KG1 (cell line): ENCODE measurements around the gene MLLT1.

Source experiments
- DNase-seq: peaks from one replicate; lab custom pipeline; 2025; lab: John Stamatoyannopoulos, UW

The MLLT1 gene

GRCh38 chr19:6259312-6259861 is 20.4 kb downstream of the MLLT1 start:
- no peak for DNase-seq

DNA sequence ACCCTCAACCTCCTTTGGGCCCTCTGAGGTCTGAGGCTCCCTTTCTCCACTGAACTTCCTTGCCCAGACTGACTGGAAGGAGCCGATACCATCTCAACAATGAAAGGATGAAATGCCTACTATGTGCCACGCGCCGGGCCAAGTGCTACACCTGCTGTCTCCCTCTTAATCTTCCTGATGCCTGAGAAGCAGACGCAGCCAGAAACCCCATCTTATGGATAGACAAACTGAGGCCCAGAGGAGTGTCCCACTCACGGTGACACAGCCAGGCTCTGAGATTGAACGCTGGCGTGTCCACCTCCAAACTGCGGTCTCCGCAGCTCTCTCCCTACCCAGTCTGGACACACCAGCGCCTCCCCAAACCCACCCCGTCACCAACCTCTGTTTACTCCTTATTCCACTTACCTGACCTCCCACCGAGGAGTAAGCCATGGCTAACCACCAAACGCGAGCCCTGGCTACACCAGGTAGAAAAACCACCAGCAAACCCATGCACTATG is 20.9 kb downstream of the MLLT1 start:
- DNase-seq = no peak

DNA sequence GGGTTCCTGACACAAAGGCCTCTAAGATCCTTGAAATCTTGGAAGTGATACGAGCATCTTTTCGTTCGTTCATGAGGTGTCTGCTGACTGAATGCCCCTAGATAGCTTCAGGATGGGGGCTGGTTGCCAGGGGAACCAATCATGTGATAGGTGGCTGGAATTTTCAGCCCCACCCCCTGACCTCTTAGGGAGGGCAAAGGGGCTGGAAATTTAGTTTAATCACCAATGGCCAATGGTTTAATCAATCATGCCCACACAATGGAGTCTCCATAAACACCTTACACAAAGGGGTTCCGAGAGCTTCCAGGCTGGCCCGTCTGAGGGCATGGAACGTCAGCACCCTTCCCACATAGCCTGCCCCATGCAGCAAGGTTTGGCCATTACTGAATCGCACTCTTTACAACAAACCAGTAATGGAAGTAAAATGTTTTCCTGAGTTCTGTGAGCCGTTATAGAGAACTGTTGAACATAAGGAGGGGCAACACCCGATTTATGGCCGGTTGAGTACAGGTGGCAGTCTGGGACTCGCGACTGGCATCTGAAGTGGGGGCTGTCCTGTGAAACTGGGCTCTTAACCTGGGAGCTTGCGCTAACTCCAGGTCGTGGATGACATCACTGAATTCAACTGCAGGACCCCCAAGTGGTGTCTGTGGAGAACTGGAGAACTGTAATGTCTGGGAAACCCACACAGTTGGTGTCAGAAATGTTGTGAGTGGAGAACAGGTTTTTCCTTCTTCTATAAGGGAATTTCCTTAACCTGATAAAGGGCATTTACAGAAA is 25.6 kb downstream of the MLLT1 start:
- no peak for DNase-seq

- DNase-seq = no peak
Observed at GRCh38 chr19:6252066-6252465, 27.7 kb downstream of the MLLT1 start.

DNA sequence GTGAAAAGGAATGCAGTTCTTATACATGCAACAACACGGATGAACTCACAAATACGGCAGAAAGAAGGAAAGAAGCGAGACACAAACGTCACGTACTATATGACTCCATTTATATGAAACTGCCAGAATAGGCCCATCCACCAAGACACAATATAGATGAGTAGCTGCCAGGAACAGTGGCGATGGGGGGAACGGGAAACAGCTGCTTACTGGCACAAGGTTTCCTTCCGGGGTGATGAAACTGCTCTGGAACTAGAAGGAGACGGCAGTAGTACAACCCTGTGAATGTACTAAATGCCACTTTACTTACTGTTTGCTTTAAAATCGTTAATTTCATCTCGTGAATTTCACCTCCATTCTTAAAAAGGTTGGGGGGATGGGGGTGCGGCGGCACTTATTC is 28.9 kb downstream of the MLLT1 start:
- no peak for DNase-seq

GRCh38 chr19:6250024-6250615 is 29.7 kb downstream of the MLLT1 start:
- no peak for DNase-seq

DNA sequence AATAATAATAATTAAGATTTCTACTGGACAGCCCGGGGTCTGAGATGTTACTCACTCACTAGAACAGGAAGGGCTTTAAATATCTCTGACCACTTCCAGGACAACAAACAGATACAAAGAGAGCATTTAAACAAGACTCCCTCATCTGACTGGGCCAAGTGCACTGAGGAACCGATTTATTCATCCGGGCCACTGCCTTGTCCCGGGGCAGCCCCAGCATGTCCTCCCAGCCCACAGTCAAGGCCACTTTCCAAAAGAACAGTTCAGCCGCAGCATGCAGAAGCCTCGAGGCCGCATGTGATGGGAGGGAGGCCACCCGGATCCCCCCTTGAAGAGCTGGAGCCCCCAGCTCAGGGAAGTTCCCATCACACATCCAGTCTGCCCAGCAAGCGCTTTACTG is 30.5 kb downstream of the MLLT1 start:
- DNase-seq = no peak

GRCh38 chr19:6248844-6249243 is 30.9 kb downstream of the MLLT1 start:
- no peak for DNase-seq

DNA sequence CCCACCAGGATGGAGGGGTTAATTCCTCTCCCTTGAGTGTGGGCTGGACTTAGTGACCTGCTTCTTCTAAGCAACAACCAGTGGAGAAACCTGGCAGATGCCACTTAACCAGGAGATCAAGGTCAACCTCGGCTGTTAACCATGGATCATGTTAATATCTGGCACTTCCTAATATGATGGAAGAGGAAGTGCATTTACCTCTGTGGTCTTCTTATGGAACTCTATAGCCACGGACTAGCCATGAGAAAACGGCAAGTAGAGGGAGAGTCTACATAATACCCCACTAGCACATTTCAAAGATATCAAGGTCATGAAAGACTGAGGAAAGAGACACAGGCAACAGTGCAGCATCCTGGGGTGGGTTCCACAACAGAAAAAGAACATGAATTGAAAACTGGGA is 31.4 kb downstream of the MLLT1 start:
- no peak for DNase-seq

DNA sequence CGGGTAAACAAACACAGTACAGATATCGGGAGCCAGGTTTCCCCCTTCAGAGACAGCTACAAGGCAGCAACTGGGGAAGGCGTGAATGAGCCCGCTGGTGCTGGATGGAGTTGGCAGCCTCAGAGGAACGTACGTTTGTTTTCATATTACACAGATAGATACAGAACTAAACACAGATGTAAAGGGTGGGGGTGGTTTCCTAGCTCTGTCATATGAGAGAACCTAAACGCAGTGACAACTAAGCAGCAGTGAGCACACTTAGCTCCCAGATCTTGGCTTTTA is 32.8 kb downstream of the MLLT1 start:
- DNase-seq = no peak

DNA sequence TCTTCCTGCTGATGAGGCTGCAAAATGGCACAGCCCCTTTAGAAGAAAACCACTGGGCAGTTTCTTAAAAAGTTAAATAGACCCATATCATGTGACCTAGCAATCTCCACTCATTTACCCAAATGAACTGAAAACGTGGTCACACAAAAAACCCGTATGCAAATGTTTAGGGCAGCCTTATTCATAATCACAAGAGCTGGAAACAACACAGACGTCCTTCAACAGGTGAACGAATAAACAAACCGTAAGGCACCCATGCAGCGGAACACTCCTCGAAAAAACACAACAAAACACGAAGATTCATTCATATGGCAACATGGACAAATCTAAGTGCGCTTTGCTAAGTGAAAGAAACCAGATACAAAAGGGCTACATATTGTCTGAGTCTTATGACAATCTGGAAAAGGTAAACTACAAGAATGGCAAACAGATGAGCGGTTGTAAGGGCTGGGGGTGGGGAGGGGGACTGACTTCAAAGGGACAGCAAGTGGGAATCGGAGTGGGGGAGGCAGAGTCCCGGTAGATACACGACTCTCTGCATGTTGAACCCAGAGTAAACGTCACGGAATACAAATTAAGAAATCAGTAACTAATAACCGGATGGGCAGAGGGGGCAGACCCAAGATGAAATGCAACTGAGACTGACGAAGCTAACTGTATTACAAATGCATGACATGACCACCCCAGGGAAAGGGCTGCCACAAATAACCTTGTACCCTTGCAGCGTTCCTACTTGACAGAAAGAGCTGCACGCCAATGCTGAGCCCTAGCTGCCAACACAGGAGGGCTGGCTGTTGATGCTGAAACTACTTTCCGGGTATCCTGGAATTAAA is 33.4 kb downstream of the MLLT1 start:
- no peak for DNase-seq

DNA sequence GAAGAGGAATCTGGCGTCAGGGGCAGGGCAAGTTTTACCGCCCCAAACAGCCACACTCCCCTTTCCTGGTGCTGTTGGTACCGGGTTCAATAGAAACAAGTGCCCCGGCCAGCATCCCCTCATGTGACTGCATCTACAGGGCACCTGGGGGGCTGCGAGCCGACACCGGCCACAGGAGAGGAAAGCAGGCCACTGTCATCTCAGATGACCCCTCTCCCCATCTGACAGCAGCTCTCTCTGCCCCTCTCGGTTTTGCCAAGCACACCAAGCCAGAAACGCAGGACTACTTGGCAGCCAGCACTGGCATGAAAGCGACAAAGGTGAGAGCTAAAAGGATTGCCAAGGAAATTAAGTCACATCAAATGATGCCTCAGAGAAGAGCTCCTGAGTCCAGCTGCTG is 37.1 kb downstream of the MLLT1 start:
- no peak for DNase-seq

GRCh38 chr19:6241680-6242377 is 37.9 kb downstream of the MLLT1 start:
- DNase-seq = no peak

- DNase-seq = no peak
Observed at GRCh38 chr19:6241056-6241455, 38.7 kb downstream of the MLLT1 start.

DNA sequence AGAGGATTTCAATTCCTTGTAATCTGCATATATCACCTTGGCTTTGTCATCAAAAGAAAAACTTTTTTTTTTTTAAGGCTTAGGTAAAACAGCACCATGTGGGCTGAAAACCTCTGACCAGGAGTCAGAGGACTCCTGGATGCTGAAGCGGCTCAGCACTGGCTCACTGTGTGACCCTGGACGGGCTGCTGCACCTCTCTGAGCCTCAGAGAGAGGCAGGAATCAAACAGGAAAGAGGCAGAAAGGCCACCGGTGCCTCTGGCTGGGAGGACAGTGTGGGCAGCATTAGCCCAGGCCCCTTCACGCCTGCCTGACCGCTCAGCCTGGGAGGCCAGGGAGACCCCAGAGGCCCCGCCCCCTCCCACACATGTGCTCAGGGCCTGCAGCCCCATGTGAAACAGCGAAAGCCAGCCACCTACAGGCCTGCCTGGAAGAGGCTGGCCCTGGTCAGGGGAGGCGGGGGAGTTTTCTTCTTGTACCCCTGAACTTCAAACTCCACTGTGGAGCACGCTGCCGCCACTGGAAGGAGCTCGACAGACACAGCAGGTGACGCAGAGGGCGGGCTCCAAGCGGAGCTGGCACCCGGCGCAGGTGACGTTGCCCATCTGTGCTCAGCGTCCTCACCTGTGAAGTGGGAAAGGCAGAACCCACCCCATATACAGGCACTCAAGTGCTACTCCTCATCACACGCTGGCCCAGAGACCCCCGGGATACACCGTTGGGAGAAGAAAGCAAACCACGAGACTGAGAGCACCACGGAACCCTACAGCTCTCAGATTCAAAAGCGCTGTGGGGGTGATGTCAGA is 39.7 kb downstream of the MLLT1 start:
- no peak for DNase-seq

DNA sequence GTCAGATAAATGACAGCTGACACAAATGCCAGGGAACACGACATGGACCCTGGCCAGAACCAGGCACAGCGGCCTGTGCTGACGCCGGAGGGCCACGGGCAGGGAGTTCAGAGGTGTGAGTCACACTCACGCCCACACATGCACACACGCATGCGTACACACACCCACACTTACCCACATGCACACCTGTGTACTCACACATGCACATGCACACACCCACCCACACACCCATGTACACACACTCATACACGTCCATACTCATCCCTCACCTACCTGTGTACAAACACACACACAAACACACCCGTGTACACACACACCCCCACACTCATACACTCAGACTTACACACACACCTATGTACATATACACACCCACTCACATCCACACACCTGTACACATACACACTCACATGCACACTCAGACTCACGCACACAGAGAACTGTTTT is 40.4 kb downstream of the MLLT1 start:
- no peak for DNase-seq

DNA sequence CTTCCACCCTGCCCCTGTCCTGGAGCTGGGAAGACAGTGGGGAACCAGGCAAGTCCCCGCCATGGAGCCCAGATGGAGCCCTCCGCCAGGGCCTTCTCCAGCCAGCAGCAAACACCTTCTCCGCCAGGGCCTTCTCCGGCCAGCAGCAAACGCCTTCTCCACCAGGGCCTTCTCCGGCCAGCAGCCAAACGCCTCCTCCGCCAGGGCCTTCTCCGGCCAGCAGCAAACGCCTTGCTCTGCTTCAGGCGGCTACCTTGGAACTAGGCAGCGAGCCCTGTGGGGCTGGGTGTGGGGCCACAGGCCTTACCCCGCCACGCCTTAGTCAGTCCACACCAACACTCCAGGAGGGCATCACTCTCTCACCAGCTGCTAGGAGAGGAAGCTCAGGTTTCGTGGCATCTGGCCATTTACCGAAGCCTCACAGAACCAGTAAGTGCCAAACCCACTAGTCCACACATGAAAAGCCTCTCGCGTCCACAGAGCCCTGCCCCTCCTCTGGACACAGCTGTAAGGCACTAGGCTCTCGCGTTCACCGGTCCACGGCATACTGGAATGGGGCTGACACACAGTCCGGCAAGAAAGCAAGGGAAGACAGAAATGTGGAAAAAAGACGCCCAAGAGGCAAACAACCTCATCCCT is 41.0 kb downstream of the MLLT1 start:
- DNase-seq = no peak

GRCh38 chr19:6238256-6238642 is 41.5 kb downstream of the MLLT1 start:
- no peak for DNase-seq

DNA sequence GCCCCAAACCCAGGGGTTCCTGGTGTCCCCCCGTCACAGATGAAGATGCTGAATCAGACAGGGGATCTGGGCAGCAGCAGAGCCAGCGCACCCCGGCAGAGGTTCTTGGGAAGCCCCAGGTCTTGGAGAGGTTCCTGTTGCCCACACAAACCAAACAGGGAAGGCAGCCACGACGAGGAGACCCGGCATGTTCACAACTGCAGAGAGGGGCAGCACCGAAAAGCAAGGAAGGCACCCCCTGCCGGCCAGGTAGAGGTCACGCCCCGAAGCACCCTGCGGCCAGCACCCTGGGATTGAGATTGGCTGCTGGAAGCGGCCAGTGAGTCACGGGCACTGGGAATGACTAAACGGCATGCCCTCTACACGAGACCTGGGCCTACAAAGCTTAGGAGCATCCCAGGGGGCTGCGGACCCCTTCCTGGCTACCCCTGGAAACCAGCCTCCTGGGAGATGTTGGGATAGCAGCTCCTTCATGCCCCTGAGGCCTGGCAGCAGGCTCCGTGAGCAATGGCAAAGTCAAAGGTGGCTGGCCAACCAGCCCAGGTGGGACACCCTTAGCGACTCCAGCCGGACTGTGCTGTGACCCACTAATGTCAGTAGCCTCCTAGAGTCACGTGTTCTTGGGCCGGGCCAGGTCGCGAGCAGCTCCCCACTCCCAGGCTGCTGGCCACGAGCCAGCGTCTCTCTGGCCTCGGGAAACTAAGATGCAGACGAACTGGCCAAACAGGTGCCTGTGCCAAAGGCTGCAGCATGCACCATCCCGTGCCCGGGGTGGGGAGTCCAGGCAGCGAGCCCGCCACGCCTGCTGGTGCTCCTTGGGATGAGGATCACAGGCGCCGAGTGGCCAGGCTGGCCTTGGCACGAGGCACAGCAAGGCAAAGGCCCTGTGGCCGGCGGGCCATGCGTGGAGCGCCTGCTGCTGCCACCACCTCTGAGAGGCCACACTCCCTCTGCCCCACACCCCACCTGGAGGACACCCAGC is 43.2 kb downstream of the MLLT1 start:
- DNase-seq = no peak
